PFSK-1 (cell line): Measurements from ENCODE around the gene B3GNT2.

Source experiments
- FOXP2 ChIP-seq: optimal IDR thresholded peaks from 2 replicates; pipeline ENCODE3; 2011; ENCODE audit warnings: borderline replicate concordance, control low read depth, inconsistent platforms; ENCODE audit not compliant: insufficient read depth; ENCODE audit errors: extremely low read length, extremely low read depth
- POLR2AphosphoS5 ChIP-seq: IDR thresholded peaks from 2 replicates; pipeline ENCODE4 v1.6.1; 2012; ENCODE audit warnings: low read depth, mild to moderate bottlenecking, control low read depth, low read length, moderate library complexity
- REST ChIP-seq, 2 experiments: IDR thresholded peaks; 2 replicates each; pipeline versions ENCODE4 v1.6.1 to v1.8.0; 2011 to 2012; ENCODE audit warnings: low read depth in 2 of 2, low read length in 2 of 2, control low read depth in 1 of 2, inconsistent platforms in 1 of 2, mild to moderate bottlenecking in 1 of 2, moderate library complexity in 1 of 2; ENCODE audit not compliant: insufficient read depth in 1 of 2
- SIN3A ChIP-seq: IDR thresholded peaks from 2 replicates; pipeline ENCODE4 v1.6.1; 2012; ENCODE audit warnings: mild to moderate bottlenecking, low read length, moderate library complexity, borderline replicate concordance; ENCODE audit not compliant: insufficient read depth
- TAF1 ChIP-seq: IDR thresholded peaks from 2 replicates; pipeline ENCODE4 v1.6.1; 2012; ENCODE audit warnings: low read length, control low read depth, borderline replicate concordance; ENCODE audit not compliant: insufficient read depth

The B3GNT2 gene

DNA sequence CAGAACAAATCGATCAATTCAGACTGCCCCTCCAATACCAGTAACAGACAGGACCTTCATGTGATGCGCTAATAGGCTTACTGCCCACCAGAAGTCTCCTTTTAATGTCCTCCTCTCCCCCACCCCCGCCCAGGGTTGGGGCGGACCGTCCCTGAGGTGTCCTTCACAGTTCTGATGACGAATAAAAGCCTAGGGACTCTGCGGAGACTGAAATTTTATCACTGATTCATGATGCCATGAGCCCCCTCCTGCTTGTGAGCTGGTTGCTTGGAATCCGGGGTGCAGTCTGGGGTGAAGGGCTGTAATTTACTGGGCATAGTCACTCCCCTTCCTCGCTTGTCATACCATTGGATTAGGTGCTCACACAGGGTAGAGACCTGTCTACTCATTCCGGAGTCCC is 42.3 kb downstream of the B3GNT2 start:
- TF ChIP-seq SIN3A (no peak), POLR2AphosphoS5 (no peak), REST (IDR thresholded peaks at IDR 0.05; ENCODE audit: insufficient read depth in 1 of 2, low read depth in 2 of 2, low read length in 2 of 2) (no peak), TAF1 (no peak), FOXP2 (no peak)

DNA sequence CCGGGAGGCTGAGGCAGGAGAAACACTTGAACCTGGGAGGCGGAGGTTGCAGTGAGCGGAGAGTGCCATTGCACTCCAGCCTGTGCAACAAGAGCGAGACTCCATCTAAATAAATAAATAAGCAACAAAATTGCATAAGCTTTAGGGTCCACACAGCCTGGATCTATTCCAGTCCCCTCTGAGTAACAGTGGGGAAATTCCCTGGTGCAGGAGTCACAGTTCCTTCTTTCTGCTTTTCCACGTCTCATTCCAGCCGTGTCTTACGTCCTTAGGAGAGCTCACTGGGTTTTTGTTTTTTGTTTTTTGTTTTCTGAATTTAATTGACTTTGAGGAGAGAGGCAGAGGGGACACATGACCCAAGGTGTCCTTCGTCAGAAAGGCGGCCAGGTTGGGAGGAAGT is 44.6 kb downstream of the B3GNT2 start:
- TF ChIP-seq TAF1 (no peak), FOXP2 (no peak), POLR2AphosphoS5 (no peak), REST (IDR thresholded peaks at IDR 0.05; ENCODE audit: insufficient read depth in 1 of 2, low read depth in 2 of 2, low read length in 2 of 2) (no peak), SIN3A (no peak)

- TF ChIP-seq POLR2AphosphoS5 (no peak), FOXP2 (no peak), SIN3A (no peak), TAF1 (no peak)
These were observed 48.1 kb downstream of the B3GNT2 start for GRCh38 chr2:62243983-62244382.

DNA sequence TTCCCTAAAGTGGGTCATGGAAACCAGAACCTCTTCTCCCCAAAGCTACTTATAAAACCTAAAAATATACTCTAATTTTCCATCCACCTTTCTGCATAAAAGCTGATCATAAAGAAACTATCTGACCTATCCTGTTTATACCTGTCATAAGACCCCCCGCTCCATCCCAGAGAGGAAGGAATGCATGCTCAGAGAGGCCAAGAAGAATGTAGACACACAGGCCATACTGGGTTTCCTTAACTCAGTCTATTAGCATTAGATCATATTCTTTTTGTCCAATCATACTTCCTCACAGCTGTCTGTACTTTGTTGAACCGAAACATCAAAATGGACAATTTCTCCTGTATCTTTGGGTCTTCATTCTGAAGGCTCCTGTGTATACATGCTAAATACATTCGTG is 52.3 kb downstream of the B3GNT2 start:
- TF ChIP-seq TAF1 (no peak), POLR2AphosphoS5 (no peak), REST (IDR thresholded peaks at IDR 0.05; ENCODE audit: insufficient read depth in 1 of 2, low read depth in 2 of 2, low read length in 2 of 2) (no peak), FOXP2 (no peak), SIN3A (no peak)

- TF ChIP-seq SIN3A (no peak), TAF1 (no peak), REST (IDR thresholded peaks at IDR 0.05; ENCODE audit: insufficient read depth in 1 of 2, low read depth in 2 of 2, low read length in 2 of 2) (no peak), FOXP2 (no peak), POLR2AphosphoS5 (no peak)
These were observed 54.3 kb downstream of the B3GNT2 start for GRCh38 chr2:62250239-62250638.
